ENCODE measurements around the gene TSPEAR. TPM values are rescaled to one million over a fixed set of nuclear protein-coding genes. Genes with fewer than 3 reads are reported as not detected.

TSPEAR gene
- total and polyA plus RNA-seq, 2 donors (not counting 1 experiment from before 2014, with no cell fraction given) = not detected

- Histone ChIP-seq H3K4me1 (ENCODE audit: control insufficient read depth in 2 of 2, insufficient read depth in 2 of 2, low read length in 2 of 2) (no peaks in the 10 kb centered on the region), H2AFZ (ENCODE audit: insufficient read depth, low read depth, low read length, poor library complexity, severe bottlenecking) (no peak overlapping the region), H3K27ac (ENCODE audit: low read length in 2 of 2) (no peak overlapping the region), H3K9ac (ENCODE audit: low read length) (no peak overlapping the region), H3K27me3 (replicated peaks in 1 of 4; ENCODE audit: control extremely low read depth in 1 of 4, control insufficient read depth in 3 of 4, insufficient read depth in 4 of 4, low read length in 3 of 4) (peaks cover 0 to 6% (median 0%) of the 10 kb centered on the region in 4 experiments), H3K4me2 (replicated peaks; ENCODE audit: low read depth, low read length, poor library complexity, severe bottlenecking) (no peak overlapping the region), H3K36me3 (replicated peaks in 1 of 2; ENCODE audit: control extremely low read depth in 1 of 2, control insufficient read depth in 1 of 2, extremely low read depth in 1 of 2, insufficient read depth in 2 of 2, low read length in 1 of 2) (no peaks in the 10 kb centered on the region), H3K79me2 (ENCODE audit: control insufficient read depth, insufficient read depth, low read length) (no peaks in the 10 kb centered on the region), H4K20me1 (ENCODE audit: control insufficient read depth, insufficient read depth, low read length, poor library complexity, severe bottlenecking) (no peaks in the 10 kb centered on the region), H3K4me3 (ENCODE audit: control extremely low read depth in 1 of 5, extremely low read depth in 1 of 5, insufficient read depth in 1 of 5, low read depth in 2 of 5, low read length in 4 of 5) (no peak overlapping the region), H3K9me3 (ENCODE audit: control extremely low read depth in 1 of 3, control insufficient read depth in 2 of 3, insufficient read depth in 1 of 3, low read length in 2 of 3) (peaks cover 2 to 56% (median 21%) of the 10 kb centered on the region in 3 donors)
- POLR2A ChIA-PET = no interaction called here
- intact Hi-C loops (cut with micrococcal nuclease) = no loop called here
- H3K27ac Mint-ChIP-seq = no peak overlapping the region
- no peaks in the 10 kb centered on the region for H3K9me3 Mint-ChIP-seq (ENCODE audit: insufficient read depth)
- CTCF ChIA-PET = no interaction called here
- WGBS (ENCODE audit: insufficient coverage) = over 99% methylated on average over 16 of the region's 17 CpGs
- no peaks in the 10 kb centered on the region for H3K4me1 Mint-ChIP-seq
- DNase-seq = no peak
- TF ChIP-seq, protein P1, sequence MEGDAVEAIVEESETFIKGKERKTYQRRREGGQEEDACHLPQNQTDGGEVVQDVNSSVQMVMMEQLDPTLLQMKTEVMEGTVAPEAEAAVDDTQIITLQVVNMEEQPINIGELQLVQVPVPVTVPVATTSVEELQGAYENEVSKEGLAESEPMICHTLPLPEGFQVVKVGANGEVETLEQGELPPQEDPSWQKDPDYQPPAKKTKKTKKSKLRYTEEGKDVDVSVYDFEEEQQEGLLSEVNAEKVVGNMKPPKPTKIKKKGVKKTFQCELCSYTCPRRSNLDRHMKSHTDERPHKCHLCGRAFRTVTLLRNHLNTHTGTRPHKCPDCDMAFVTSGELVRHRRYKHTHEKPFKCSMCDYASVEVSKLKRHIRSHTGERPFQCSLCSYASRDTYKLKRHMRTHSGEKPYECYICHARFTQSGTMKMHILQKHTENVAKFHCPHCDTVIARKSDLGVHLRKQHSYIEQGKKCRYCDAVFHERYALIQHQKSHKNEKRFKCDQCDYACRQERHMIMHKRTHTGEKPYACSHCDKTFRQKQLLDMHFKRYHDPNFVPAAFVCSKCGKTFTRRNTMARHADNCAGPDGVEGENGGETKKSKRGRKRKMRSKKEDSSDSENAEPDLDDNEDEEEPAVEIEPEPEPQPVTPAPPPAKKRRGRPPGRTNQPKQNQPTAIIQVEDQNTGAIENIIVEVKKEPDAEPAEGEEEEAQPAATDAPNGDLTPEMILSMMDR (IDR thresholded peaks at IDR 0.05) = no peak
- TF ChIP-seq EZH2 (IDR thresholded peaks at IDR 0.05; ENCODE audit: borderline replicate concordance, insufficient read depth, low read depth, low read length, poor library complexity, severe bottlenecking) = no peak
- H3K4me3 Mint-ChIP-seq = no peak overlapping the region
- no peak for ATAC-seq (ENCODE audit: low read depth)
- H3K27me3 Mint-ChIP-seq = peaks cover 15% of the 10 kb centered on the region
These were observed 23.5 kb upstream of the TSPEAR start for GRCh38 chr21:44734841-44735240.

- no peaks in the 10 kb centered on the region for H3K4me1 Mint-ChIP-seq
- TF ChIP-seq EZH2 (IDR thresholded peaks at IDR 0.05; ENCODE audit: borderline replicate concordance, insufficient read depth, low read depth, low read length, poor library complexity, severe bottlenecking) = no peak
- TF ChIP-seq, protein P1 (IDR thresholded peaks at IDR 0.05) = no peak
- ChIA-PET CTCF (no interaction called here), POLR2A (no interaction called here)
- Histone ChIP-seq H3K36me3 (replicated peaks in 1 of 2; ENCODE audit: control extremely low read depth in 1 of 2, control insufficient read depth in 1 of 2, extremely low read depth in 1 of 2, insufficient read depth in 2 of 2, low read length in 1 of 2) (no peaks in the 10 kb centered on the region), H3K9ac (ENCODE audit: low read length) (no peak overlapping the region), H3K79me2 (ENCODE audit: control insufficient read depth, insufficient read depth, low read length) (no peaks in the 10 kb centered on the region), H3K27me3 (replicated peaks in 1 of 4; ENCODE audit: control extremely low read depth in 1 of 4, control insufficient read depth in 3 of 4, insufficient read depth in 4 of 4, low read length in 3 of 4) (peaks cover 0 to 6% (median 0%) of the 10 kb centered on the region in 4 experiments), H3K27ac (ENCODE audit: low read length in 2 of 2) (no peak overlapping the region), H3K4me3 (ENCODE audit: control extremely low read depth in 1 of 5, extremely low read depth in 1 of 5, insufficient read depth in 1 of 5, low read depth in 2 of 5, low read length in 4 of 5) (no peak overlapping the region), H2AFZ (ENCODE audit: insufficient read depth, low read depth, low read length, poor library complexity, severe bottlenecking) (no peak overlapping the region), H4K20me1 (ENCODE audit: control insufficient read depth, insufficient read depth, low read length, poor library complexity, severe bottlenecking) (no peaks in the 10 kb centered on the region), H3K9me3 (ENCODE audit: control extremely low read depth in 1 of 3, control insufficient read depth in 2 of 3, insufficient read depth in 1 of 3, low read length in 2 of 3) (peaks cover 2 to 51% (median 18%) of the 10 kb centered on the region in 3 donors), H3K4me2 (replicated peaks; ENCODE audit: low read depth, low read length, poor library complexity, severe bottlenecking) (no peak overlapping the region), H3K4me1 (ENCODE audit: control insufficient read depth in 2 of 2, insufficient read depth in 2 of 2, low read length in 2 of 2) (no peaks in the 10 kb centered on the region)
- DNase-seq = no peak
- H3K9me3 Mint-ChIP-seq (ENCODE audit: insufficient read depth) = no peaks in the 10 kb centered on the region
- H3K27me3 Mint-ChIP-seq = peaks cover 15% of the 10 kb centered on the region
- 91% methylated on average over 16 of the region's 21 CpGs for WGBS (ENCODE audit: insufficient coverage)
- no peak overlapping the region for H3K27ac Mint-ChIP-seq
- intact Hi-C loops (cut with micrococcal nuclease) = no loop called here
- H3K4me3 Mint-ChIP-seq = no peak overlapping the region
- ATAC-seq (ENCODE audit: low read depth) = no peak
These were observed 22.8 kb upstream of the TSPEAR start for GRCh38 chr21:44734026-44734745.

All from B cell (primary cell).